Right hindlimb (tissue), 1 donor: ENCODE measurements around the gene TNS3.
A peak's percentile ranks its signal among the peaks of the same experiment; 100 is the strongest.
"Not testable (repeated sequence)": the region's sequence is repeated elsewhere in the genome, so short reads cannot be mapped to it uniquely, and the experiment has no call there.

ENCODE experiments used
- DNase-seq: peaks from one replicate; pipeline ENCODE4 v3.0.0-alpha.2; 2018

Gene TNS3

DNA sequence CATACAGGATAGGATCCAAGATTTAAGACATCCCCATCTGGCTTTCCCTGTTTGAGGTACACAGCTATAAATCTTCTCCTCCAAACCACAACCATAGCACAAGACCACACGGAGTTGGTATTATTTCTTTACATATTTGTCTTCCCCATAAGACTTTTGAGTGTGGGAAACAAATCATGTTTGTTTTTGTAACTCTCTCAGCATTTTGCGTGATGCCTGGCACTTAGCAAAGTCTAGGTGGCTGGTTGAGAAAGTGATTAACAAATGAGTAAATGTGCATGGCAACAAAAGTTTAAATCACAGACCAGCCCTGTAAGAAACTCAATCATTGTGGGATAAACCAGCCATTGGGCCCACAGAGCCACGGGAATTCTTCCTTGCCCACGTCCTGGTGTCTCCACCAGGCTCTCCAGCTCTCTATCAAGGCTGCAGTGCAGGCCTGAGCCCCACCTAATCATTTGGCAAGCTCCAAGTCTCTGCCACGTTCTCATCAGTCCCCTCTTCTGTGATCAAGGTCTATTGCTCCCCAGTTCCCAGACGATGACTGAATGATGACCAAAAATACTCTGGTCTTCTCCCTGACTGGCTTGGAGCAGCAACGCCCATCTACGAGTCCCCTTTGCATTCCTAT is 317.8 kb downstream of the TNS3 start:
- no peak for DNase-seq

- no peak for DNase-seq
These were observed 319.0 kb downstream of the TNS3 start for GRCh38 chr7:47262881-47263280.

GRCh38 chr7:47262160-47262559 is 319.8 kb downstream of the TNS3 start:
- DNase-seq: not testable (repeated sequence)

DNA sequence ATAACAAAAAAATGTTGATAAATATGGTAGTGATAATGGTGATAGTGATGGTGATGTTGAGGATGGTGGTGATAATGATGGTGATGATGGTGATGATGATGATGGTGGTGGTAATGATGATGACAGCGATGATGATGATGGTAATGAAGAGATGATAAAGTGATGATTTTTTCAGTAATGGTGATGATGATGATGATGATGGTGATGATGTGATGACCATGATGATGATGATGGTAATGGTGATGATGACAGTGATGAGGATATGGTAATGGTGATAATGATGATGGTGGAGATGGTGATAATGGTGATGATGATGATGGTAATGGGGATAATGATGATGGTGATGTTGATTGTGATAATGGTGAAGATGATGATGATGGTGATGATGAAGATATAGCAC is 321.6 kb downstream of the TNS3 start:
- DNase-seq: no peak

DNA sequence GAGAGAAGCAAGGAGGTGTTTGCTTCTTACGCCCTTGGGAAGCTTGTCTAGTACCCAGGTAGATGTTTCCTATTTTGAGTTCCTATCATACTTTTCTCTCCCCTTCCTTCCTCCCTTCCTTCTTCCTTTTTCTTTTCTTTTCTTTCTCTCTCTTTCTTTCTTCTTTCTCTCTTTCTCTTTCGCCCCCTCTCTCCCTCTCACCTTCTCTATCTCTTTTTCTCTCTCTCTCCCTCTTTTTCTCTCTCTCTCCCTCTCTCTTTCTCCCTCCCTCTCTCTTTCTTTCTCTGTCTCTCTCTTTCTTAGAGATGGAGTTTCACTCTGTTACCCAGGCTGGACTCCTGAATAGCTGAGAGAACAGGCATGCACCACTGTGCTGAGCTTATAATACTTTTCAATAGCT is 322.2 kb downstream of the TNS3 start:
- DNase-seq: no peak

DNA sequence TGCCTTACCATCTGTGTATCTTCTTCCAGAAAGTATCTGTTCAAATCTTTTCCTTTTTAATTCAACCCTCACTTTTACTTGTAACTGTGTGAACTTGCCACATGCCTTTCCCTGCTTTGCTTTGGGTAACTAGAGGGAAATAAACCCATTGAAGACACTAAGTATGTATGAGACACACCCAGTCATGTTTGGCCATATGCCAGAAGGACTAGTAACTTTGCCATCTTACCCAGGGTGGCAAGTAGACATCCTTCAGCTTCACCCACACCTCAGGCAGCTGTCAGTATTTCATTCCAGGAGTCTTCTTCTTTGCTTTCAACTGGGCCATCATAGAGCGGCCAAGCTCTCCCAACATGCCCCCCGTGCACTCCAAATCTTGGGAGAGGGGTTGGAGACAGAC is 323.1 kb downstream of the TNS3 start:
- DNase-seq: no peak

- no peak for DNase-seq
These were observed 325.9 kb downstream of the TNS3 start for GRCh38 chr7:47256016-47256415.

DNA sequence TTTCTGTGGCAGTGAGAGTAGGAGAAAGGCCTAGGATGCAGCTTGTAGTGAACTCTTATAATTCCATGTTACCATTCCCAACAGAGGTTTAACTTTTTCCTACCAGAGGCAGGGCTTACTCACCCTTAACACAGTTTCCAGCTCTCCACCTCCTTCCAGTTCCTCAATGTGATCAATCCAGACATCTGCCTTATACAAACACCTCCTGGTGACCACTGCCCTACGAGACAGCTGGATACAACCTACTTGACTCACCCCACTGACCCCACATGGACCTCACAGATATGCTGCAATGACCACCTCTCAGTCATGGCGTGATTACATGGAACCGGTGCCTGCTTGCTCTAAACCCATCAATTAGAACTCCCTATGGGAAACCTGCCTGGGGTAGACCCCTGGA is 326.5 kb downstream of the TNS3 start:
- DNase-seq: no peak

GRCh38 chr7:47255007-47255406 is 326.9 kb downstream of the TNS3 start:
- no peak for DNase-seq

GRCh38 chr7:47254081-47254977 is 327.6 kb downstream of the TNS3 start:
- DNase-seq: peak; percentile 85

DNA sequence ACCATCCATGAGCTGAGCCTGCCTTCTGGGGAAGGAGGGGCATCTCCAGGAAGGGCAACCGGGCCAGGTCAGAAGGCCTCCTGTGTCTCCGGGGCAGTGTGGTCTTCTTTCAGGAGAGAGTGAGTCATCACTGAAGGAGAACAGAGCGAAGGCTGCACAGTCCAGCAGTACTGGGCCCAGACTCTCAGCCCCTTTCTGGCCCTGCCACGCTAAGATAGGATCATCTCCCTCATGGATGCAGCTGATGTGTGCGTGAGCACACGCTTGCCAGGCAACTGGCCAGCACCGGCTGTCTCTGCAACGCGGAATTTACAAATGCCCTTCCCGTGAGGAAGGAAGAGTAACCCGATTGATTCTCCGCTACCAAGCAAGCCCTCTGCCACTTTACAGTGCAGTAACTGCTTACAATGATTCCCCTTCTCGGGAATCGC is 328.2 kb downstream of the TNS3 start:
- DNase-seq: peak; percentile 62

DNA sequence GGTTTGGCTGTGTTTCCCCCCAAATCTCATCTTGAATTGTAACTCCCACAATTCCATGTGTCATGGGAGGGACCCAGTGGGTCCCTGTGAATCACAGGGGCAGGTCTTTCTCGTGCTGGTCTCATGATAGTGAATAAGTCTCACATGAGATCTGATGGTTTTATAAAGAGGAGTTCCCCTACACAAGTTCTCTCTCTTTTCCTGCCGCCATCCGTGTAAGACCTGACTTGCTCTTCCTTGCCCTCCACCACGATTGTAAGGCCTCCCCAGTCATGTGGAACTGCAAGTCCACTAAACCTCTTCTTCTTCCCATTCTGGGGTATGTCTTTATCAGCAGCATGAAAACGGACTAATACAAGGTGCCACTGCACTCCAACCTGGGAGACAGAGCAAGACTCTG is 329.2 kb downstream of the TNS3 start:
- no peak for DNase-seq

GRCh38 chr7:47249361-47249760 is 332.6 kb downstream of the TNS3 start:
- no peak for DNase-seq

DNA sequence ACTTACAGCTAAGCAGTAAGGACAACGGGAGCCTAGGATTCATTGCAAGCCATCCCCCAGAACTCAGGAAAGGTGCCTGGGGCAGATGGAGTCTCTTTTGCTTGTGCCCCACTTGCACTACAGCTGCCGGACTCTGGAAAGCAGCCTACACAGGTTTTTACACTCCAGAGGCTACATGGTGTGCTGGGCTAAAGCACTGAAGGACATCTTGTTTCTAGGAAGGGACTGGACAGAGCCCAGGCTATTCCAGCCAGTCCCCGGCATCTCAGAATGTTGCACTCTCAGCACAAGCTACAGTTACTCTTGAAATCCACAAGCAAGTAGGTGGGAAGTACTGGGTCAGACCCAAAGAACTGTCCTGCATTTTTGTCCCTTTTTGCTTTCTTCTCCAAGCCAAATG is 333.1 kb downstream of the TNS3 start:
- no peak for DNase-seq

- no peak for DNase-seq
These were observed 334.8 kb downstream of the TNS3 start for GRCh38 chr7:47247132-47247531.

DNA sequence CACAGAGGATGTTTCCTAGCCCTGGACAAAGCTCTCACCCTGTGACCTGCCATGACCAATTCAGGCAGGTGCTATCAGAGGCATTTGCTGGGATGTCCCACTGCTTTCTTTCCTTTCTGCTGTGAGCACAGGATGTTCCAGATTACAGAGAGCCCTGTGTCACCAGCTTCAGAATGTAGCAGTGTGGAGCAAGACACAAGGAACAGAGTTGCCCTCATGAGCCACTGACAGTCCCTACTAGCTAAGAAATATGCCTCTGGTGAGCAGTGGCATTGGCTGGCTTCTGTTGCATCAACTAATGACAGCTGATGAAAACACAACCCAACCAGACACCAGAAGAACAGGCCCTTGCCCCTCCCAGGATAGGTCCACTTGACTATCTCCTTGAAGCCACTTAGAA is 337.2 kb downstream of the TNS3 start:
- DNase-seq: no peak

DNA sequence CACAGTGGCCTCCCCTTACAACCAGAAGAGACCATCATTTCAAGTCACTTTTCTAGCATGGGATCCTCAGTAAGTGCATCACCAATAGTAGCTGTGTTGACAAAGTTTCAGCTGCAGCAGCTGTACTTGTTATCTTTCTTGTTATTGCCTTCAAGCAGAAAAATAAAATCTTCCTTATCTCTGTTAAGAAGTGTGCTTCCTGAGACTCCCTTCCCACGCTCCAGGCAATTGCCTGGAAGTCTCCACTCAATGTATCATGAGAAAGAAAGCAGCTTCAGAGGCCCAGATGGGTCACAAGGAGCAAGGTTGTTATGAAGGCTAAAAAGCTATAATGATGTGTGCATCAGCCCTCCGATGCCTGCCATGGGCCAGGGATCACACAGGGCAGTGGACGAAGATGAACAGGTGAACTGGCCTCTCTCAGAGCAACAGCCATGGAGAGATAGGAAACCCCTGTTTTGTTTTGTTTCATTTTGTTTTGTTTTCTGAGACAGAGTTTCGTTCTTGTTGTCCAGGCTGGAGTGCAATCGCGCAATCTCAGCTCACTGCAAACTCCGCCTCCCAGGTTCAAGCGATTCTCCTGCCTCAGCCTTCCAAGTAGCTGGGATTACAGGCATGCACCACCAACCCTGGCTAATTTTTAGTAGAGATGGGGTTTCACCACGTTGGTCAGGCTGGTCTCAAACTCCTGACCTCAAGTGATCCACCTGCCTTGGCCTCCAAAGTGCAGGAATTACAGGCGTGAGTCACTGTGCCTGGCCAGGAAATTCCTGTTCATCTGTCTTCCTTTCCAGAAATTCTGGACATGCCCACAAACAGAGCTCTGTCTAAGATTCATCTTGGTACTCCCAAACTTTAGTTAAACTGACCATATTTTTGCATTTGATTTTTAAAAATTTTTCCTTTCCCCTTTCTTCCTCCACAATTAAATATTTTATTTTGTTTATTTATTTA is 340.5 kb downstream of the TNS3 start:
- DNase-seq: no peak

GRCh38 chr7:47239931-47240421 is 341.9 kb downstream of the TNS3 start:
- DNase-seq: no peak

- DNase-seq: no peak
These were observed 342.9 kb downstream of the TNS3 start for GRCh38 chr7:47239034-47239433.

DNA sequence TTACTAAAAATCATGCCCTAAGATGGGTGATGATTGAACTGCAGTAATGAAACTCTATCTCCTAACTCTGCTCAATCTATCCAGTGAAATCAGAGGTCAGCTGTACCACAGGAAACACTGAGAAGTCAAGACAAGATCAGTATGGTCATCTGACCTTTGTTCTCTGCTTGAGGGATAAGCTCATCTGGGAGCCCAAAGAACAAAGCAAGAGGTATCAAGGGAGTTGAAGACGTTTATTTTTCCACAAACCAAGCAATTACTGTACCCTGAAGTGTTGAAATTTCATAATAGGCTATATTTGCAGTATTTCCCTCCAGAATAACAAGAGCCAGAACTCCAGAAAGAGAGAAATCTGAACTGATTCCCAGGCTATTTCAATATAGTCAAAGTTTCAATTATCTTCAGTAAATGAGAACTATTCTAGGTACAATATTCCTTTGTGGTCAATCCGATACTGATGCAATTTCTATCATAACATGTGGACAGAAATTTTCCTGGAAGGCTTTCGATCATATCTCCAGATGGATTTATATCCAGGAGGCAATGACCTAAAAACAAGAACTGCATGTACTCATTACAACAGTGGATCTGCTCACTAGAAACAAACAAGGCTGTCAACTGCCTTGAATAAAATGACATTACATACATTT is 345.3 kb downstream of the TNS3 start:
- DNase-seq: no peak

GRCh38 chr7:47233996-47234395 is 347.9 kb downstream of the TNS3 start:
- no peak for DNase-seq

GRCh38 chr7:47232751-47233412 is 349.0 kb downstream of the TNS3 start:
- no peak for DNase-seq
